H1 (cell line): ENCODE data around the gene MYRF. TPM values are rescaled to one million over a fixed set of nuclear protein-coding genes. Genes with fewer than 3 reads are reported as not detected.

Source experiments
- CHD1 ChIP-seq: IDR thresholded peaks from 2 replicates; pipeline ENCODE4 v1.6.1; 2012; ENCODE audit warnings: low read depth, low read length, improper control_type of control experiment
- KDM1A ChIP-seq: fragments of 200-600, 300-600 bp; sonication (generic); IDR thresholded peaks from 2 replicates; pipeline ENCODE4 v1.7.1; 2016; ENCODE audit warnings: mild to moderate bottlenecking, low read length, borderline replicate concordance
- RBBP5 ChIP-seq: IDR thresholded peaks from 2 replicates; pipeline ENCODE4 v1.7.1; 2012; ENCODE audit warnings: low read depth, mild to moderate bottlenecking, inconsistent platforms, low read length, moderate library complexity, borderline replicate concordance
- SAP30 ChIP-seq: fragments of 300-600 bp; sonication (generic); IDR thresholded peaks from 2 replicates; pipeline ENCODE4 v1.7.1; 2012; ENCODE audit warnings: low read length, moderate library complexity, mild to moderate bottlenecking, inconsistent platforms; ENCODE audit not compliant: insufficient read depth, insufficient replicate concordance
- SP2 ChIP-seq: IDR thresholded peaks from 2 replicates; pipeline ENCODE4 v1.6.1; 2012; ENCODE audit warnings: mild to moderate bottlenecking, low read length, inconsistent platforms
- TEAD4 ChIP-seq: IDR thresholded peaks from 2 replicates; pipeline ENCODE4 v1.6.1; 2012; ENCODE audit warnings: low read depth, low read length, inconsistent platforms, mixed read lengths
- polyA plus RNA-seq, 7 experiments: library from polyadenylated mRNA; depleted of rRNA in 3 of 7; stranded (reverse) in 5 of 7; unstranded in 2 of 7; fragments of >200 nt in 5 of 7; fragments of 200-250 nt in 2 of 7; gene quantifications; 1 replicate in 5 of 7; 2 replicates in 1 of 7; 4 replicates in 1 of 7; pipeline versions ENCODE4 v1.2.1 to v1.2.3, GENCODE V29; 2011 to 2013; ENCODE audit warnings: missing spikeins in 2 of 7, mixed read lengths in 2 of 7
- total RNA-seq: library from RNA; stranded (reverse); fragmentation: NEBNext Ultra II Directional; extraction: Animal tissue kit (Norgen Biotek cat#: 25700); gene quantifications from 2 replicates; pipeline ENCODE4 v1.2.1, GENCODE V29; 2021
- TF ChIP-seq, protein P1 (sequence below): fragments of 300-600 bp; sonication (generic); IDR thresholded peaks from 2 replicates; pipeline ENCODE4 v1.7.1; 2012; ENCODE audit warnings: low read length, moderate library complexity, mild to moderate bottlenecking, inconsistent platforms; ENCODE audit not compliant: insufficient replicate concordance
- TF ChIP-seq, protein P2 (sequence below): IDR thresholded peaks from 2 replicates; pipeline ENCODE4 v1.6.1; 2012; ENCODE audit warnings: inconsistent platforms
- TF ChIP-seq, protein P3 (sequence below): IDR thresholded peaks from 2 replicates; pipeline ENCODE4 v1.6.1; 2011; ENCODE audit warnings: low read depth, mild to moderate bottlenecking, low read length; ENCODE audit not compliant: insufficient read depth

MYRF gene
- total and polyA plus RNA-seq, 2 of the 8 experiments (the other 6 are each of a cell fraction or from before 2014, with no cell fraction given) = 6.0 to 6.1 TPM

DNA sequence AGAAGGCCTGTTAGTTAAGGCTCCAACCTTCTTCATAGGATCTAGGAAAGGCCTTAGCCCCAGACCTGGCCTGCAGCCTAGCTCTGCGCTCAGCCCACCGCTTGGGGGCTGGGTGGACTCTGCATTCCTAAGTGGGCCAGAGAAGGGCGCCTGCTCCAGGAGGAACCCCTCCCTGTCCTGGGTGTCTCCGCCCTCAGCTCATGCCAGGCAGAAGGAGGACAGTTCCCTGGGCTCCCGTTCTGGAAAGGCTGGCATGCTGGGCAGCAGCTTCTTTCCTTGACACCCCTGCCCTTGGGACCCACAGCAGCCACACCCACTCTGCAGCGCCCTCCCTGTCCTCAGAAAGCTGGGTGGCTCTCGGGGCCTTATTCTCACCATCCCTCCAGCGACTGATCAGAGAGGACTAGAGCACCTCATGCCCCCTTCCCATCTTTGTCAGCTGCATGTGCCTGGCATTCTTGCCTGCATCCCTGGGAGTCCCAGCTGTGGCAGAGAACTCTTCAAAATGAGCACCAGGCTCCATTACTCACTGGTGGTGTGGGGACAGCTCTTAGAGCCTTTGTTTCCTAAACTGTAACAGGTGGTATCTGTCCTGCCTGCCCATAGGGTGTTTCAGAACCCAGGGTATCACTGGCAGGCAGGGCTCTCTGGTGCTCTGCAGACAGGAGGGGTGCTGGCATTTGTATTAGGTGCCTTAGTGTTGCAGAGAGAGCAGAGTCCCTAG is 20.3 kb upstream of the MYRF start (continued):
- TF ChIP-seq, protein P1, sequence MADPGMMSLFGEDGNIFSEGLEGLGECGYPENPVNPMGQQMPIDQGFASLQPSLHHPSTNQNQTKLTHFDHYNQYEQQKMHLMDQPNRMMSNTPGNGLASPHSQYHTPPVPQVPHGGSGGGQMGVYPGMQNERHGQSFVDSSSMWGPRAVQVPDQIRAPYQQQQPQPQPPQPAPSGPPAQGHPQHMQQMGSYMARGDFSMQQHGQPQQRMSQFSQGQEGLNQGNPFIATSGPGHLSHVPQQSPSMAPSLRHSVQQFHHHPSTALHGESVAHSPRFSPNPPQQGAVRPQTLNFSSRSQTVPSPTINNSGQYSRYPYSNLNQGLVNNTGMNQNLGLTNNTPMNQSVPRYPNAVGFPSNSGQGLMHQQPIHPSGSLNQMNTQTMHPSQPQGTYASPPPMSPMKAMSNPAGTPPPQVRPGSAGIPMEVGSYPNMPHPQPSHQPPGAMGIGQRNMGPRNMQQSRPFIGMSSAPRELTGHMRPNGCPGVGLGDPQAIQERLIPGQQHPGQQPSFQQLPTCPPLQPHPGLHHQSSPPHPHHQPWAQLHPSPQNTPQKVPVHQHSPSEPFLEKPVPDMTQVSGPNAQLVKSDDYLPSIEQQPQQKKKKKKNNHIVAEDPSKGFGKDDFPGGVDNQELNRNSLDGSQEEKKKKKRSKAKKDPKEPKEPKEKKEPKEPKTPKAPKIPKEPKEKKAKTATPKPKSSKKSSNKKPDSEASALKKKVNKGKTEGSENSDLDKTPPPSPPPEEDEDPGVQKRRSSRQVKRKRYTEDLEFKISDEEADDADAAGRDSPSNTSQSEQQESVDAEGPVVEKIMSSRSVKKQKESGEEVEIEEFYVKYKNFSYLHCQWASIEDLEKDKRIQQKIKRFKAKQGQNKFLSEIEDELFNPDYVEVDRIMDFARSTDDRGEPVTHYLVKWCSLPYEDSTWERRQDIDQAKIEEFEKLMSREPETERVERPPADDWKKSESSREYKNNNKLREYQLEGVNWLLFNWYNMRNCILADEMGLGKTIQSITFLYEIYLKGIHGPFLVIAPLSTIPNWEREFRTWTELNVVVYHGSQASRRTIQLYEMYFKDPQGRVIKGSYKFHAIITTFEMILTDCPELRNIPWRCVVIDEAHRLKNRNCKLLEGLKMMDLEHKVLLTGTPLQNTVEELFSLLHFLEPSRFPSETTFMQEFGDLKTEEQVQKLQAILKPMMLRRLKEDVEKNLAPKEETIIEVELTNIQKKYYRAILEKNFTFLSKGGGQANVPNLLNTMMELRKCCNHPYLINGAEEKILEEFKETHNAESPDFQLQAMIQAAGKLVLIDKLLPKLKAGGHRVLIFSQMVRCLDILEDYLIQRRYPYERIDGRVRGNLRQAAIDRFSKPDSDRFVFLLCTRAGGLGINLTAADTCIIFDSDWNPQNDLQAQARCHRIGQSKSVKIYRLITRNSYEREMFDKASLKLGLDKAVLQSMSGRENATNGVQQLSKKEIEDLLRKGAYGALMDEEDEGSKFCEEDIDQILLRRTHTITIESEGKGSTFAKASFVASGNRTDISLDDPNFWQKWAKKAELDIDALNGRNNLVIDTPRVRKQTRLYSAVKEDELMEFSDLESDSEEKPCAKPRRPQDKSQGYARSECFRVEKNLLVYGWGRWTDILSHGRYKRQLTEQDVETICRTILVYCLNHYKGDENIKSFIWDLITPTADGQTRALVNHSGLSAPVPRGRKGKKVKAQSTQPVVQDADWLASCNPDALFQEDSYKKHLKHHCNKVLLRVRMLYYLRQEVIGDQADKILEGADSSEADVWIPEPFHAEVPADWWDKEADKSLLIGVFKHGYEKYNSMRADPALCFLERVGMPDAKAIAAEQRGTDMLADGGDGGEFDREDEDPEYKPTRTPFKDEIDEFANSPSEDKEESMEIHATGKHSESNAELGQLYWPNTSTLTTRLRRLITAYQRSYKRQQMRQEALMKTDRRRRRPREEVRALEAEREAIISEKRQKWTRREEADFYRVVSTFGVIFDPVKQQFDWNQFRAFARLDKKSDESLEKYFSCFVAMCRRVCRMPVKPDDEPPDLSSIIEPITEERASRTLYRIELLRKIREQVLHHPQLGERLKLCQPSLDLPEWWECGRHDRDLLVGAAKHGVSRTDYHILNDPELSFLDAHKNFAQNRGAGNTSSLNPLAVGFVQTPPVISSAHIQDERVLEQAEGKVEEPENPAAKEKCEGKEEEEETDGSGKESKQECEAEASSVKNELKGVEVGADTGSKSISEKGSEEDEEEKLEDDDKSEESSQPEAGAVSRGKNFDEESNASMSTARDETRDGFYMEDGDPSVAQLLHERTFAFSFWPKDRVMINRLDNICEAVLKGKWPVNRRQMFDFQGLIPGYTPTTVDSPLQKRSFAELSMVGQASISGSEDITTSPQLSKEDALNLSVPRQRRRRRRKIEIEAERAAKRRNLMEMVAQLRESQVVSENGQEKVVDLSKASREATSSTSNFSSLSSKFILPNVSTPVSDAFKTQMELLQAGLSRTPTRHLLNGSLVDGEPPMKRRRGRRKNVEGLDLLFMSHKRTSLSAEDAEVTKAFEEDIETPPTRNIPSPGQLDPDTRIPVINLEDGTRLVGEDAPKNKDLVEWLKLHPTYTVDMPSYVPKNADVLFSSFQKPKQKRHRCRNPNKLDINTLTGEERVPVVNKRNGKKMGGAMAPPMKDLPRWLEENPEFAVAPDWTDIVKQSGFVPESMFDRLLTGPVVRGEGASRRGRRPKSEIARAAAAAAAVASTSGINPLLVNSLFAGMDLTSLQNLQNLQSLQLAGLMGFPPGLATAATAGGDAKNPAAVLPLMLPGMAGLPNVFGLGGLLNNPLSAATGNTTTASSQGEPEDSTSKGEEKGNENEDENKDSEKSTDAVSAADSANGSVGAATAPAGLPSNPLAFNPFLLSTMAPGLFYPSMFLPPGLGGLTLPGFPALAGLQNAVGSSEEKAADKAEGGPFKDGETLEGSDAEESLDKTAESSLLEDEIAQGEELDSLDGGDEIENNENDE = no peak
- no peak for TF ChIP-seq TEAD4
- no peak for TF ChIP-seq SP2
- no peak for TF ChIP-seq CHD1
- TF ChIP-seq RBBP5 = no peak
- TF ChIP-seq KDM1A = no peak
- TF ChIP-seq, protein P2, sequence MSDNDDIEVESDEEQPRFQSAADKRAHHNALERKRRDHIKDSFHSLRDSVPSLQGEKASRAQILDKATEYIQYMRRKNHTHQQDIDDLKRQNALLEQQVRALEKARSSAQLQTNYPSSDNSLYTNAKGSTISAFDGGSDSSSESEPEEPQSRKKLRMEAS = no peak
- TF ChIP-seq, protein P3, sequence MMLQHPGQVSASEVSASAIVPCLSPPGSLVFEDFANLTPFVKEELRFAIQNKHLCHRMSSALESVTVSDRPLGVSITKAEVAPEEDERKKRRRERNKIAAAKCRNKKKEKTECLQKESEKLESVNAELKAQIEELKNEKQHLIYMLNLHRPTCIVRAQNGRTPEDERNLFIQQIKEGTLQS = no peak
- TF ChIP-seq SAP30 = no peak
- TF ChIP-seq, all 59 proteins: peak for 0
